ENCODE results near the gene YEATS4. TPM values are rescaled to one million over a fixed set of nuclear protein-coding genes. Genes with fewer than 3 reads are reported as not detected.

YEATS4 gene
- total RNA-seq, 1 experiment from 2014 or later = 20.9 TPM

DNA sequence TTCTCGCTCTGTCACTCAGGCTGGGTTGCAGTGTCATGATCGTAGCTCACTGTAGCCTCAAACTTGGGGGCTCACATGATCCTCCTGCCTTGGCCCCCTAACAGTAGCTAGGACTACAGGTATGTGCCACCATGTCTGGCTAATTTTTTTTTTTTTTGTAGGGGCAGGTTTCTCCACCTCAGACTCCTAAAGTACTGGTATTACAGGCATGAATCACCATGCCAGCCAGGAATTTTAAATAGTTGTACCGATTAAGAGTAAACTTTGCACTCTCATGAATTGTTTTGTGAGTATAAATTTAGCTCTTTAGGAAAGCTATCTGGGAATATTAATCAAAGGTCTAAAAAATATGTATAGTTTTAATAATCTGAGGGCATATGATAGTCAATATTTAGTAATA, 25.5 kb downstream of the YEATS4 start:
- TF ChIP-seq TCF7L2 (IDR thresholded peaks at IDR 0.05; ENCODE audit: low read depth, low read length) (no peak), SIN3A (IDR thresholded peaks at IDR 0.05; ENCODE audit: borderline replicate concordance, insufficient read depth, low read depth, low read length) (no peak), POLR2AphosphoS5 (IDR thresholded peaks at IDR 0.05; ENCODE audit: low read depth, low read length) (no peak)
- TF ChIP-seq, protein P1, sequence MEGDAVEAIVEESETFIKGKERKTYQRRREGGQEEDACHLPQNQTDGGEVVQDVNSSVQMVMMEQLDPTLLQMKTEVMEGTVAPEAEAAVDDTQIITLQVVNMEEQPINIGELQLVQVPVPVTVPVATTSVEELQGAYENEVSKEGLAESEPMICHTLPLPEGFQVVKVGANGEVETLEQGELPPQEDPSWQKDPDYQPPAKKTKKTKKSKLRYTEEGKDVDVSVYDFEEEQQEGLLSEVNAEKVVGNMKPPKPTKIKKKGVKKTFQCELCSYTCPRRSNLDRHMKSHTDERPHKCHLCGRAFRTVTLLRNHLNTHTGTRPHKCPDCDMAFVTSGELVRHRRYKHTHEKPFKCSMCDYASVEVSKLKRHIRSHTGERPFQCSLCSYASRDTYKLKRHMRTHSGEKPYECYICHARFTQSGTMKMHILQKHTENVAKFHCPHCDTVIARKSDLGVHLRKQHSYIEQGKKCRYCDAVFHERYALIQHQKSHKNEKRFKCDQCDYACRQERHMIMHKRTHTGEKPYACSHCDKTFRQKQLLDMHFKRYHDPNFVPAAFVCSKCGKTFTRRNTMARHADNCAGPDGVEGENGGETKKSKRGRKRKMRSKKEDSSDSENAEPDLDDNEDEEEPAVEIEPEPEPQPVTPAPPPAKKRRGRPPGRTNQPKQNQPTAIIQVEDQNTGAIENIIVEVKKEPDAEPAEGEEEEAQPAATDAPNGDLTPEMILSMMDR (IDR thresholded peaks at IDR 0.05) = no peak
- TF ChIP-seq, protein P2, sequence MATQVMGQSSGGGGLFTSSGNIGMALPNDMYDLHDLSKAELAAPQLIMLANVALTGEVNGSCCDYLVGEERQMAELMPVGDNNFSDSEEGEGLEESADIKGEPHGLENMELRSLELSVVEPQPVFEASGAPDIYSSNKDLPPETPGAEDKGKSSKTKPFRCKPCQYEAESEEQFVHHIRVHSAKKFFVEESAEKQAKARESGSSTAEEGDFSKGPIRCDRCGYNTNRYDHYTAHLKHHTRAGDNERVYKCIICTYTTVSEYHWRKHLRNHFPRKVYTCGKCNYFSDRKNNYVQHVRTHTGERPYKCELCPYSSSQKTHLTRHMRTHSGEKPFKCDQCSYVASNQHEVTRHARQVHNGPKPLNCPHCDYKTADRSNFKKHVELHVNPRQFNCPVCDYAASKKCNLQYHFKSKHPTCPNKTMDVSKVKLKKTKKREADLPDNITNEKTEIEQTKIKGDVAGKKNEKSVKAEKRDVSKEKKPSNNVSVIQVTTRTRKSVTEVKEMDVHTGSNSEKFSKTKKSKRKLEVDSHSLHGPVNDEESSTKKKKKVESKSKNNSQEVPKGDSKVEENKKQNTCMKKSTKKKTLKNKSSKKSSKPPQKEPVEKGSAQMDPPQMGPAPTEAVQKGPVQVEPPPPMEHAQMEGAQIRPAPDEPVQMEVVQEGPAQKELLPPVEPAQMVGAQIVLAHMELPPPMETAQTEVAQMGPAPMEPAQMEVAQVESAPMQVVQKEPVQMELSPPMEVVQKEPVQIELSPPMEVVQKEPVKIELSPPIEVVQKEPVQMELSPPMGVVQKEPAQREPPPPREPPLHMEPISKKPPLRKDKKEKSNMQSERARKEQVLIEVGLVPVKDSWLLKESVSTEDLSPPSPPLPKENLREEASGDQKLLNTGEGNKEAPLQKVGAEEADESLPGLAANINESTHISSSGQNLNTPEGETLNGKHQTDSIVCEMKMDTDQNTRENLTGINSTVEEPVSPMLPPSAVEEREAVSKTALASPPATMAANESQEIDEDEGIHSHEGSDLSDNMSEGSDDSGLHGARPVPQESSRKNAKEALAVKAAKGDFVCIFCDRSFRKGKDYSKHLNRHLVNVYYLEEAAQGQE (IDR thresholded peaks at IDR 0.05; ENCODE audit: insufficient read depth in 1 of 2, low read depth in 2 of 2, low read length in 1 of 2) = no peak
- no TSS peak for BruUV-seq (replicated peaks)
- CTCF ChIA-PET = interaction anchor here (0.5 kb wide), 1 partner anchor 94 kb away, joined by 4 read pairs; no protein-coding TSS in a partner anchor
- in situ Hi-C loops (cut with HindIII; ENCODE audit: low pct_unique_long_range_greater_than_20kb, low sequenced_read_pairs) (no loop called here), intact Hi-C loops (cut with micrococcal nuclease; ENCODE audit: unreplicated experiment) (loop anchor here (5.0 kb wide), 1 partner anchor 187 kb away; no protein-coding TSS in a partner anchor)
- Histone ChIP-seq H3K4me3 (ENCODE audit: low read depth in 2 of 2, low read length in 2 of 2) (no peak overlapping the region), H3K4me1 (ENCODE audit: control insufficient read depth, insufficient read depth, low read length) (no peaks in the 10 kb centered on the region), H3K27ac (ENCODE audit: low read length) (no peak overlapping the region), H3K9me3 (ENCODE audit: control insufficient read depth, insufficient read depth, low read depth, low read length) (no peaks in the 10 kb centered on the region), H3K36me3 (ENCODE audit: control insufficient read depth, insufficient read depth, low read length) (peaks cover 4% of the 10 kb centered on the region), H3K27me3 (ENCODE audit: control insufficient read depth, insufficient read depth, low read length) (no peaks in the 10 kb centered on the region)
- no peak for ATAC-seq
- POLR2A ChIA-PET = interaction anchor here (0.6 kb wide), 1 partner anchor 26 kb away, joined by 4 read pairs; no protein-coding TSS in a partner anchor
- DNase-seq (ENCODE audit: low read depth, low spot score) = no peak

DNA sequence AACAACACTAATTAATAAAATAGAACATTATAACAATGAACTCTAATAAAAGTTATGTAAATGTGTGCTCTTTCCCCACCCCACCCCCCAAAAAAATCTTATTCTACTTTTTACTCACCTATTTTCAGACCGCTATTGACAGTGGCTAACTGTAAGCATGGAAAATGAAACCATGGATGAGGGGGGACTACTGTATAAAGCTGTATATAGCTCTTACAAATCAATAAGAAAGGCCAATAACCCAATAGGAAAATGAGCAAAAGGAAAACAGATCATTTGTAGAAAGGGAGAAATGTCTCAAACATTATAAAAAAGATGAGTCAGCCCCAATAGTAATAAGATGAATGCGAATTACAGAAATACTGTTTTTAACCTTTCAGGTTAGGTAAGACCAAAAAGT, 27.4 kb downstream of the YEATS4 start:
- Histone ChIP-seq H3K27ac (ENCODE audit: low read length) (no peak overlapping the region), H3K4me1 (ENCODE audit: control insufficient read depth, insufficient read depth, low read length) (no peaks in the 10 kb centered on the region), H3K36me3 (ENCODE audit: control insufficient read depth, insufficient read depth, low read length) (peaks cover 6% of the 10 kb centered on the region), H3K9me3 (ENCODE audit: control insufficient read depth, insufficient read depth, low read depth, low read length) (no peaks in the 10 kb centered on the region), H3K4me3 (ENCODE audit: low read depth in 2 of 2, low read length in 2 of 2) (no peak overlapping the region), H3K27me3 (ENCODE audit: control insufficient read depth, insufficient read depth, low read length) (no peaks in the 10 kb centered on the region)
- no TSS peak for BruUV-seq (replicated peaks)
- ATAC-seq (no peak), DNase-seq (ENCODE audit: low read depth, low spot score) (no peak)
- ChIA-PET POLR2A (no interaction called here), CTCF (no interaction called here)
- TF ChIP-seq TCF7L2 (IDR thresholded peaks at IDR 0.05; ENCODE audit: low read depth, low read length) (no peak), POLR2AphosphoS5 (IDR thresholded peaks at IDR 0.05; ENCODE audit: low read depth, low read length) (no peak), SIN3A (IDR thresholded peaks at IDR 0.05; ENCODE audit: borderline replicate concordance, insufficient read depth, low read depth, low read length) (no peak)
- TF ChIP-seq, protein P2 (IDR thresholded peaks at IDR 0.05; ENCODE audit: insufficient read depth in 1 of 2, low read depth in 2 of 2, low read length in 1 of 2) = no peak
- TF ChIP-seq, protein P1 (IDR thresholded peaks at IDR 0.05) = no peak
- intact Hi-C loops (cut with micrococcal nuclease; ENCODE audit: unreplicated experiment) = loop anchor here (5.0 kb wide), 1 partner anchor 185 kb away; no protein-coding TSS in a partner anchor
- in situ Hi-C loops (cut with HindIII; ENCODE audit: low pct_unique_long_range_greater_than_20kb, low sequenced_read_pairs) = no loop called here

Data from Panc1 (cell line).